Astrocyte (in vitro differentiated cells and primary cell): ENCODE data around the gene BMP6. TPM values are rescaled to one million over a fixed set of nuclear protein-coding genes. Genes with fewer than 3 reads are reported as not detected.

Experiments used
- DNase-seq: peaks from one replicate; pipeline ENCODE4 v3.0.0-alpha.2; 2010; ENCODE audit warnings: low read depth
- FAIRE-seq: peaks from 2 replicates; lab custom pipeline; 2011; peaks lifted over from hg19 to GRCh38; lab: Jason Lieb, UNC
- H2AFZ ChIP-seq: 2 replicates; pipeline ENCODE4 v1.6.0; 2012; ENCODE audit warnings: low read depth, low read length, inconsistent platforms
- H3K27ac ChIP-seq: 2 replicates; pipeline ENCODE4 v1.5.1; 2011; ENCODE audit warnings: low read depth, low read length, inconsistent platforms
- H3K27me3 ChIP-seq: 2 replicates; pipeline ENCODE4 v1.6.0; 2011; ENCODE audit warnings: low read length, inconsistent platforms; ENCODE audit not compliant: insufficient read depth
- H3K36me3 ChIP-seq: 2 replicates; pipeline ENCODE4 v1.5.1; 2011; ENCODE audit warnings: low read length, inconsistent platforms; ENCODE audit not compliant: insufficient read depth
- H3K4me1 ChIP-seq: 2 replicates; pipeline ENCODE4 v1.5.1; 2011; ENCODE audit warnings: low read length, inconsistent platforms; ENCODE audit not compliant: insufficient read depth
- H3K4me2 ChIP-seq: 2 replicates; pipeline ENCODE4 v1.6.0; 2012; ENCODE audit warnings: low read length, inconsistent platforms
- H3K4me3 ChIP-seq: 2 replicates; pipeline ENCODE4 v1.5.1; 2011; ENCODE audit warnings: low read depth, mild to moderate bottlenecking, low read length, inconsistent platforms; ENCODE audit not compliant: insufficient read depth
- H3K79me2 ChIP-seq: 2 replicates; pipeline ENCODE4 v1.6.0; 2012; ENCODE audit warnings: mild to moderate bottlenecking, low read length, inconsistent platforms; ENCODE audit not compliant: insufficient read depth
- H3K9ac ChIP-seq: 2 replicates; pipeline ENCODE4 v1.6.0; 2012; ENCODE audit warnings: mild to moderate bottlenecking, low read length, inconsistent platforms
- H3K9me3 ChIP-seq: 2 replicates; pipeline ENCODE4 v1.5.1; 2012; ENCODE audit warnings: low read depth, mild to moderate bottlenecking, low read length, inconsistent platforms; ENCODE audit not compliant: insufficient read depth
- H4K20me1 ChIP-seq: 2 replicates; pipeline ENCODE4 v1.6.0; 2012; ENCODE audit warnings: low read length, inconsistent platforms; ENCODE audit not compliant: insufficient read depth
- H3K27ac Mint-ChIP-seq: one replicate; pipeline ENCODE4 v1.8.0; 2021; ENCODE audit warnings: mild to moderate bottlenecking, mixed read lengths; ENCODE audit not compliant: unreplicated experiment
- H3K27me3 Mint-ChIP-seq: one replicate; pipeline ENCODE4 v1.8.0; 2021; ENCODE audit warnings: low read depth, mixed read lengths; ENCODE audit not compliant: unreplicated experiment
- H3K36me3 Mint-ChIP-seq: one replicate; pipeline ENCODE4 v1.8.0; 2021; ENCODE audit warnings: low read depth, mixed read lengths; ENCODE audit not compliant: unreplicated experiment
- H3K4me1 Mint-ChIP-seq: one replicate; pipeline ENCODE4 v1.8.0; 2021; ENCODE audit warnings: low read depth, mixed read lengths; ENCODE audit not compliant: unreplicated experiment
- H3K4me3 Mint-ChIP-seq: one replicate; pipeline ENCODE4 v1.8.0; 2021; ENCODE audit warnings: mild to moderate bottlenecking, moderate library complexity, mixed read lengths; ENCODE audit not compliant: unreplicated experiment
- H3K9me3 Mint-ChIP-seq: one replicate; pipeline ENCODE4 v1.8.0; 2021; ENCODE audit warnings: mild to moderate bottlenecking, mixed read lengths; ENCODE audit not compliant: unreplicated experiment
- EZH2 ChIP-seq: IDR thresholded peaks from 2 replicates; pipeline ENCODE4 v1.6.1; 2012; ENCODE audit warnings: mild to moderate bottlenecking, low read length, inconsistent platforms; ENCODE audit not compliant: insufficient read depth
- total RNA-seq: library from RNA; stranded (reverse); gene quantifications from 2 replicates; pipeline ENCODE4 v1.2.1, GENCODE V29; 2021
- TF ChIP-seq, protein P1 (sequence below): IDR thresholded peaks from 2 replicates; pipeline ENCODE4 v1.5.1; 2011; ENCODE audit warnings: low read depth, mild to moderate bottlenecking, inconsistent platforms, low read length, moderate library complexity; ENCODE audit not compliant: insufficient read depth

Gene BMP6
- total RNA-seq, 1 donor from 2014 or later = 2.8 TPM

DNA sequence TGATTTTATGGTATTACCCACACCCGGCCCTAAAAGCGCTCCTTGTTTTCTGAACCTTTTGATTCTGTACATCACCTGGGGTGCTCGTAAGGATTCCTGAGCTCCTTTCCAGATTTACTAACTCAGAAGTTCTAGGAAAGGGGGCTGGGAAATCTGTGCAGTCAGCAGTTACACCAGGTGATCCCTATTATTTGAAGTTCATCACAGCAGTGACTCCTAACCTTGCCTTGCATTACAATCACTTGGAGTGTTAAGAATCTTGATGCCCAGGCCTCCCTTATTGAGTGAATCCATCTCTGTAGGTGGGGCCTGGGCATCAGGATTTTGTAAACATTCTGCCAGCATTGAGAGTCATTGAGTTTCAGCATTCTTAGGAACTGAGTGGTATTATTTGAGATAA is 44.7 kb downstream of the BMP6 start:
- no peak for FAIRE-seq

DNA sequence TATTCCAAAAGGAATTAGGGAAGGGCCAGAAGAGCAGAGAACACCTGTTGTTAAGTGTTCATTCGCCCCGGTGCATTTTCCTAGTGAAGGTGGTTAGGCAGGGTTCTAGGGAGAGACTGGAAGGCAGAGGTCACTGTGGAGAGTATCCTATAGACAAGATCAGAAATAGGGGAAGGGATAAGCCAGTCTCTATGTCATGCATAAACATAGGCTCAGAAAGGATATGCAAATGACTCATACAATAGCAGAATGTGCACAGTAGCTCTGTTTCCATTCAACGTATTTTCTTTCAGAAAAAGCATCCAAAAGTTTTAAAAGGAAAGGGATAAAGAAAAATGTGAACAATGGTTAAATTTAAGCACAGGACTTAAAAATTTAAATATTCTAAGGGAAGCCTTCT is 47.4 kb downstream of the BMP6 start:
- TF ChIP-seq EZH2 = no peak
- TF ChIP-seq, protein P1, sequence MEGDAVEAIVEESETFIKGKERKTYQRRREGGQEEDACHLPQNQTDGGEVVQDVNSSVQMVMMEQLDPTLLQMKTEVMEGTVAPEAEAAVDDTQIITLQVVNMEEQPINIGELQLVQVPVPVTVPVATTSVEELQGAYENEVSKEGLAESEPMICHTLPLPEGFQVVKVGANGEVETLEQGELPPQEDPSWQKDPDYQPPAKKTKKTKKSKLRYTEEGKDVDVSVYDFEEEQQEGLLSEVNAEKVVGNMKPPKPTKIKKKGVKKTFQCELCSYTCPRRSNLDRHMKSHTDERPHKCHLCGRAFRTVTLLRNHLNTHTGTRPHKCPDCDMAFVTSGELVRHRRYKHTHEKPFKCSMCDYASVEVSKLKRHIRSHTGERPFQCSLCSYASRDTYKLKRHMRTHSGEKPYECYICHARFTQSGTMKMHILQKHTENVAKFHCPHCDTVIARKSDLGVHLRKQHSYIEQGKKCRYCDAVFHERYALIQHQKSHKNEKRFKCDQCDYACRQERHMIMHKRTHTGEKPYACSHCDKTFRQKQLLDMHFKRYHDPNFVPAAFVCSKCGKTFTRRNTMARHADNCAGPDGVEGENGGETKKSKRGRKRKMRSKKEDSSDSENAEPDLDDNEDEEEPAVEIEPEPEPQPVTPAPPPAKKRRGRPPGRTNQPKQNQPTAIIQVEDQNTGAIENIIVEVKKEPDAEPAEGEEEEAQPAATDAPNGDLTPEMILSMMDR = no peak
- H3K36me3 Mint-ChIP-seq = no peaks in the 10 kb centered on the region

More for the DNA sequence above, 44.7 kb downstream of the BMP6 start:
- TF ChIP-seq, protein P1 = no peak
- no peak for TF ChIP-seq EZH2
- Mint-ChIP-seq H3K36me3 (peaks cover 2% of the 10 kb centered on the region), H3K27me3 (peaks cover 13% of the 10 kb centered on the region), H3K4me3 (no peak overlapping the region), H3K4me1 (peaks cover 5% of the 10 kb centered on the region), H3K9me3 (peaks cover 4% of the 10 kb centered on the region), H3K27ac (peak overlapping the region; percentile 8)
- no peak for DNase-seq
- H3K9me3 ChIP-seq = peaks cover 2% of the 10 kb centered on the region
- H3K4me1 ChIP-seq = peaks cover 4% of the 10 kb centered on the region
- H3K79me2 ChIP-seq = no peaks in the 10 kb centered on the region
- no peak overlapping the region for H2AFZ ChIP-seq
- H3K36me3 ChIP-seq = no peaks in the 10 kb centered on the region
- no peaks in the 10 kb centered on the region for H4K20me1 ChIP-seq
- H3K27me3 ChIP-seq = peaks cover 3% of the 10 kb centered on the region
- no peak overlapping the region for H3K4me3 ChIP-seq
- peak overlapping the region; percentile 9 for H3K27ac ChIP-seq
- H3K4me2 ChIP-seq = peak overlapping the region; percentile 2
- no peak overlapping the region for H3K9ac ChIP-seq

DNA sequence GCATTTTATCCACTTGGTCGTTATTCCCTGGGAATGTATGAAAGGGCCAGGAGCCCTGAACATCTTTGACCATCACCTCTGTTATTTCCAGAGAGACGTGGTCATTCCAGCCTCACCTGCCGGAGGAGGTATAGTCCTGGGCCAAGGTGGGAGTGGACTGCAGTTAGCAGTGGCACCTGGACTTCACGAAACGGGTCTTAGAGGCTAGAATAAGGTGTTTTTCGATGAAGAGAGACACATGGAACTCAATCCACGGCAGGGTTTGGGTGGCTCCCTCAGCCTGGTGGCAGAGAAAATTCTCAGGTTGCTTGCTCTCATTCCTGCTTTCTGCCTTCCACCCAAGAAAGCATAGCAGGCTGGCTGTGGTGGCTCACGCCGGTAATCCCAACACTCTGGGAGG is 48.0 kb downstream of the BMP6 start:
- Histone ChIP-seq H3K79me2 (no peaks in the 10 kb centered on the region), H3K4me1 (peaks cover 4% of the 10 kb centered on the region), H3K9me3 (no peaks in the 10 kb centered on the region), H3K9ac (no peak overlapping the region), H3K27ac (no peak overlapping the region), H3K4me3 (no peak overlapping the region), H3K4me2 (no peak overlapping the region), H2AFZ (no peak overlapping the region), H3K36me3 (no peaks in the 10 kb centered on the region), H3K27me3 (peaks cover 14% of the 10 kb centered on the region), H4K20me1 (no peaks in the 10 kb centered on the region)
- H3K4me1 Mint-ChIP-seq = peaks cover 5% of the 10 kb centered on the region
- DNase-seq = no peak
- no peak overlapping the region for H3K27ac Mint-ChIP-seq
- no peak overlapping the region for H3K4me3 Mint-ChIP-seq
- H3K27me3 Mint-ChIP-seq = peaks cover 22% of the 10 kb centered on the region
- TF ChIP-seq, protein P1 = no peak
- no peak for TF ChIP-seq EZH2
- no peaks in the 10 kb centered on the region for H3K9me3 Mint-ChIP-seq
- FAIRE-seq = no peak
- H3K36me3 Mint-ChIP-seq = no peaks in the 10 kb centered on the region

More for the DNA sequence above, 47.4 kb downstream of the BMP6 start:
- Histone ChIP-seq H4K20me1 (no peaks in the 10 kb centered on the region), H3K27me3 (peaks cover 10% of the 10 kb centered on the region), H3K4me2 (no peak overlapping the region), H3K9me3 (no peaks in the 10 kb centered on the region), H3K4me1 (peaks cover 4% of the 10 kb centered on the region), H2AFZ (no peak overlapping the region), H3K27ac (no peak overlapping the region), H3K4me3 (no peak overlapping the region), H3K79me2 (no peaks in the 10 kb centered on the region), H3K9ac (no peak overlapping the region), H3K36me3 (no peaks in the 10 kb centered on the region)
- DNase-seq (no peak), FAIRE-seq (no peak)
- H3K4me1 Mint-ChIP-seq = peaks cover 5% of the 10 kb centered on the region
- H3K27me3 Mint-ChIP-seq = peaks cover 20% of the 10 kb centered on the region
- H3K4me3 Mint-ChIP-seq = no peak overlapping the region
- no peak overlapping the region for H3K27ac Mint-ChIP-seq
- no peaks in the 10 kb centered on the region for H3K9me3 Mint-ChIP-seq
